ENCODE measurements around the gene C1orf116.
"Not testable (repeated sequence)": the region's sequence is repeated elsewhere in the genome, so short reads cannot be mapped to it uniquely, and the experiment has no call there.

C1orf116 gene

DNA sequence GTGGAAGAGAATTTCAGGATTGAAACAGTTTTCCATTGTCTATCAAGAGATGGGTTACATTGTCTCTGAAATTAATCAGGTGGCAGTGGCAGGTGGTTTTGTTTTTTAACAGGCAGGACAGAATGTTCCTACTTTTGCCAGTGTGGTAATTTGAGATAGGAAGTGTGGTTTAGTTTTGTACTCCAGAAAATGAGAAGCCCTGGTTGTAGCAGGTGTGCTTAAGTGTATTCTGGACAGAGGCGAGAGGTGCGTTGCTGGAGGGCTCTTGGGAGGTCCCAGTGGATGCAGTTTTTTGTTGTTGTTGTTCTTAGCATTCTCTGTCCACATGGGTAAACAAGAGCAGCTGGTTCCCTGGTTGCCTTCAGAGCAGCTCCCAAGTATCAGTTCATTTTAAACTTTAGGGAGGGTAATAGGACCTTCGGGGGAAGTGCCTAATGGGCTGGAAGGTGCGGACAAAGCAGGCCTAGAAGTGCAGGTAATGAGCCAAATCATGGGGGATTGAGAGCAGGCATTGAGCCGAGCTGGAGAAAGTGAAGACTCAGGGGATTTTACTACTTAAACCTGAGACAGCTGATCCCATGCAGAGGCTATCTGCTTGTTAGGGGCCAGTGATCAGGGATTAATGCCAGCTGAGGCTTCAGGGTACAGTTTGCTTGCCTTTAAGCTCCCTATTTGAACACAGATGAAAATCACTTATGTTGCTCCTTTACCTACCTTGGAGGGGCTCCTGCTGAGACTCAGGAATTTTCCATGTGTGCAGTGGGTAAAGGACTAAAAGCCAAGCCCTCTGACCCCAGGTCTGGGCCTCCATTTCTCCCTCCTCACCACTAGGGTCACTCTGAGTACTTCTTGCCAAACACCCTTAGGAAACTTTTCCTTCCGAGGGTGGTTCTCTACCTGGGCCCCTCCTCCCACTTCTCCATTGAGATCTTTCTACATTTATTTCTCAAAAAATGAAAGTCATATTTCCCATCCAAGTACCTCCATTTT, 26.6 kb upstream of the C1orf116 start:
- no peak for DNase-seq (ENCODE audit: low spot score)

- DNase-seq (ENCODE audit: low spot score) = no peak
Measured at GRCh38 chr1:207058252-207058651, 25.7 kb upstream of the C1orf116 start.

DNA sequence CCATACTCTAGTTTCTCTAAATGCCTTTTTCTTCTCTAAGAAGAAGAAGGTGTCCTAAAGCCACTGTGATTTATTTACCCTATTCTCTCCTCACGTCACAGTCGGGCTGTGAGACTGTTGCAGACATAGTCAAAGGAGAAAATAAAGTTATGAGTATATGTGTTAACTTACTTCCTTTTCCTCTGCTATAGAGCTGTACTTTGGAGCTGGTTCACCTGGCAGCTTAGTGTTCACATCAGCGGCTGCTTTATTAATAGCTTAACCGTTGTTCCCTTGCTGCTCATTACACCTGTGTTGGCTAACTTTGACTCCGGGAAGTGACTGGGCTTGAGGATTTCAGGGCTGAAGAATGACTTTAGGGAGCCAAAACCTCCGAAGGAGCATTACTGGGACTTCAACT, 24.1 kb upstream of the C1orf116 start:
- no peak for DNase-seq (ENCODE audit: low spot score)

GRCh38 chr1:207055386-207056001, 22.9 kb upstream of the C1orf116 start:
- no peak for DNase-seq (ENCODE audit: low spot score)

- DNase-seq (ENCODE audit: low spot score) = peak; percentile 47
Measured at GRCh38 chr1:207054491-207054890, 21.9 kb upstream of the C1orf116 start.

DNA sequence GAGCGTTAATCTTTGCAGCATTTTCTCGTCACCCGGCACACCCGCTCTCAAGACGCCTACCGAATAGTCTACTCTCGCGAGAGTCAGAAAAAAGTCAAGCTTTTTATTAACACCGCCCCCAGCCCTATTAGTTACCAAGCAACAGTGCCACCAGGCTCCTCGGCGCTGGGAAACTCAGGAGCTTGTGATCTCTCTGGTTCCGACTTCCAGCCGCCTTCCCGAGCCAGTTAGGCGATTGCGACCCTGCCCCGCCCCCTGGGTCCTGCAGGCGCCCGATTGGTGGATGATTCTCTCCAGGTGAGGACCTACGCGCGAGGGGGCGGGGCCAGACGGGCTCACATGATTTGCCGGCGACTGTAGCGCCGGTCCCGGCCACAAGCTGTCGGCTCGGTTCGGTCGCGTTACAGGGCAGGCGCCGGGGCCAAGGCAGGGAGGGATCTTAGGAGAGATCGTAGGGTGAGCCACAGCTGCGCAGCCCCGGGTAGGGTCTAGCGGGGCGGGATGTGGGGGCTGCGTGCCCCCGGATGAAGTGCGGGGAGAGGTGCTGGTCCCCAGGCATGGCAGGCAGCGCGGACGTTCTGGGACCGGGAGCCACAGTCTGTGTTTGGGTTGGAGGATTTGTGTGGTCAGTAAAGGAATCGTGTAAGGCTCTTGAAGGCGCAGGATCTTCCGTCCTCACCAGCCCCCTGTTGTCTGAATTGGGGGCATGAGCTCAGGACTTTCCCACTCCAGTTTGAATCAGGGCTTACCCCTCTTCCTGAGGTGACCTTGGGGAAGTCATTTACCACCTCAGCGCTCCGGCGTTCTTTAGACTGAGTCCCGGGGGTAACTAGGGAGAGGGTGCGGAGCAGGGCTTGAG, 20.6 kb upstream of the C1orf116 start, which contains the start of gene PFKFB2:
Gene PFKFB2, plus strand, starts transcription at position 365 of the 859 bp plus-strand sequence. CDS start 1,443 bp downstream, outside the sequence.
- peak; percentile 97 for DNase-seq (ENCODE audit: low spot score)

GRCh38 chr1:207051191-207051943, 18.8 kb upstream of the C1orf116 start, which contains the start of gene YOD1:
Gene YOD1, minus strand, starts transcription at chr1:207051208. Its CDS starts 178 bp downstream, at chr1:207051030.
- DNase-seq (ENCODE audit: low spot score) = peak; percentile 76

GRCh38 chr1:207050480-207051190, 18.1 kb upstream of the C1orf116 start:
- DNase-seq (ENCODE audit: low spot score) = peak; percentile 82

- peak; percentile 85 for DNase-seq (ENCODE audit: low spot score)
Measured at GRCh38 chr1:207049974-207050391, 17.4 kb upstream of the C1orf116 start.

GRCh38 chr1:207049514-207049913, 17.0 kb upstream of the C1orf116 start:
- DNase-seq (ENCODE audit: low spot score) = no peak

GRCh38 chr1:207049054-207049453, 16.5 kb upstream of the C1orf116 start:
- DNase-seq (ENCODE audit: low spot score) = no peak

GRCh38 chr1:207048041-207048440, 15.5 kb upstream of the C1orf116 start:
- DNase-seq (ENCODE audit: low spot score) = no peak

GRCh38 chr1:207047505-207047904, 14.9 kb upstream of the C1orf116 start:
- no peak for DNase-seq (ENCODE audit: low spot score)

- no peak for DNase-seq (ENCODE audit: low spot score)
Measured at GRCh38 chr1:207045453-207045852, 12.9 kb upstream of the C1orf116 start.

GRCh38 chr1:207041397-207041796, 8.8 kb upstream of the C1orf116 start:
- not testable (repeated sequence) for DNase-seq (ENCODE audit: low spot score)

DNA sequence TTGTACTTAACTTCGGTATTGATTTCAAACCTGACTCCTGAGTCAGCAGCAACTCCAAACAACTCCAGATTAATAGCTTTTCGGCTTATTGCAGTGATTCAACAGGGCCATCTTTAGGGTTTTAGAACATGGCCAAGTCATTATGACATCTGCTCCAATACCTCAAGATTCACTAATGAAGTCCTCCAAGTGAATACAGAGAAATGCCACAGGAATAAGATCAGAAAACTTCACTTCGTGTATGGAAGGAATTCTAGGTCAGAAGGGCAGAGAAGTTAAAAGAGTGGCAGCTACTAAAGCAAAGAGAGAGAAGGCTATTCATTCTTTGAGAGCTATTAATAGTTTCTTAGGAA, 7.6 kb upstream of the C1orf116 start:
- DNase-seq (ENCODE audit: low spot score) = no peak

DNA sequence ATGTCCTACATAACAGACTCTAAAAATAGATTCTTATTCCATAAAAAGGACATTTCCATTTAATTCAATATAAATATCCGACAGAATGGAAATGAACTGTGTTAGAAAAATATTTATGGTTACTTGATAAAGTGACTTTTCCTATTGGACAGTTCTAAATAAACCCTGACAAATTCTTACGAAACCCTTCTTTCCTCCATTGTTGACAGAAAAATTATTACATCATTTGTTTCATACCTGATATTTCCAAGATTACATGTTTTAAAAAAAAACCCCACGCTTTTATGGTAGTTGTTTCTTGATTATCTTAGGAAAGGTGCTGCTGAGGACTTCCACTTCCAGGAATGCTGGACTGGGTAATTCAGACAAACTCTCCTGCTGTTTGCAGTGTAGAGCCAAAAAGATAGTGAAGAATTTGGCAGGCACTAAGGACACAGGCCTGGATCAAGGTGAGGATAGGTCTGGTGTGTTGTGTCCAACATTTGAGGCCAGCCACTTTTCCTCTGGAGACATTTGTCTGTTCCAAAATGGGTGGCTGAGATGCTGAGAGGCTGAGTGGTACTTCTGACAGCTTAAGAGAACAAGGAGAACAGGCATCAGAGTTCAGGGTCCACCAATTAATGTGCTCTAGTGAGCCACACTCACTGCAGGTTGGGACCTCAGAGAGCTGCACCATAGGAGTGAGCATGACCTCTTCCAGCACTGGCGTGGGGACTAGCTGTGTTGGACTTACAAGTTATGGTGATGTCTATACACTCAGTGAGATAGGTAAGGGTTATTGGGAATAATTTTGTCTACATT, 7.0 kb upstream of the C1orf116 start:
- no peak for DNase-seq (ENCODE audit: low spot score)

DNA sequence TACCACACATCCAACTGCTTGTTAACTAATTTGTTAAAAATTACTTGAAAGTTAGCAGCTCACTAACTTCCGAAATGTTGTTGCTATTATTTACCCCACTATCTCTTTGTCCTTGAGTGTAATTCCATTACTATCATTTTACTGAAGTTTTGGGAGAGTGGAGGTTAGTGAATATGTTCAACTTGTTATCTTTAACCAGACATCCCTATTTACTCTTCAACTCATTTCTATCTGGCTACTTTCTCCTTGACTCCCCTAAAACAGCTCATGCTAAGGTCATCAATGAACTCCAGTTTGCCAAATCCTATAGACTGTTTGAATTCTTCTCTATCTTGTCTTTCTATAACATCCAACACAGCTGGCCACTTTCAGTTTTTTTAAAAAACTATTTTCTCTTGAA, 4.3 kb upstream of the C1orf116 start:
- DNase-seq (ENCODE audit: low spot score) = no peak

DNA sequence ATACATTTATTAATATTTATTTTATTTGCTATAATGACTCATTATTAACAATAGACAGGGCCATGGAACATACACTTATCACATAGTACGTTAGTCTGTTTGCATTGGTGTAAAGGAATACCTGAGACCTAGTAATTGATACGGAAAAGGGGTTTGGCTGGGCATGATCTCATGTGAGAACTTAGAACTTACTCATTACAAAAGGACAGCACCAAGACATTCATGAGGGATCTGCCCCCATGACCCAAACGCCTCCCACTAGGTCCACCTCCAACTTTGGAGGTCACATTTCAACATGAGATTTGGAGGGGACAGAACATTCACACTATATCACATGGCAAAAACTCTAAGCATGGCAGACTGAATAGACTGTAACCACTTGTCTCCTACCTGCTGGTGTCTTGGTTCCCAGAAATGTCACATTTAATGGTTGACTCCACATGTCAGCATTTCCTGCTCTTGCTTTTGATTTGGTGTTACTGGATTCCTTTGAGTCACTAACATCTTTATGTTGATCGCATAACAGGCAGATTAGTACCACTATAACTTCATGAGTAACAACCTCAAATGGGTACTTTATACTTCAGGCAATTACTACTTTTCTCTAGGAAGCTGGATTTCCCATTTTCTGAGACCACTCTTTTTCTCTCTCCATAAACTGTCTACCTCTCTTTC, 3.5 kb upstream of the C1orf116 start:
- DNase-seq (ENCODE audit: low spot score) = no peak
